Mucosa of rectum (tissue), 2 donors: ENCODE measurements around the gene CCDC85B.

ENCODE experiments used
- H3K27ac ChIP-seq, 2 donors: one replicate each; pipeline ENCODE4 v1.7.0; 2013; ENCODE audit warnings: inconsistent platforms in 2 of 2, low read depth in 2 of 2, low read length in 2 of 2
- H3K27me3 ChIP-seq, 2 donors: one replicate each; pipeline ENCODE4 v1.7.0; 2013; ENCODE audit warnings: low read length in 2 of 2; ENCODE audit not compliant: control insufficient read depth in 2 of 2, insufficient read depth in 2 of 2
- H3K36me3 ChIP-seq, 2 donors: one replicate each; pipeline ENCODE4 v1.7.0; 2013; ENCODE audit warnings: low read length in 2 of 2; ENCODE audit not compliant: control insufficient read depth in 2 of 2, insufficient read depth in 2 of 2
- H3K4me1 ChIP-seq, 2 donors: one replicate each; pipeline ENCODE4 v1.7.0; 2013; ENCODE audit warnings: low read length in 2 of 2, mild to moderate bottlenecking in 1 of 2; ENCODE audit not compliant: control insufficient read depth in 2 of 2, insufficient read depth in 2 of 2
- H3K4me3 ChIP-seq, 2 donors: one replicate each; pipeline ENCODE4 v1.7.0; 2013; ENCODE audit warnings: low read length in 2 of 2
- H3K9ac ChIP-seq, 2 donors: one replicate each; pipeline ENCODE4 v1.7.0; 2013; ENCODE audit warnings: low read length in 2 of 2, low read depth in 1 of 2, mild to moderate bottlenecking in 1 of 2
- H3K9me3 ChIP-seq, 2 donors: one replicate each; pipeline ENCODE4 v1.7.0; 2013; ENCODE audit warnings: low read length in 2 of 2; ENCODE audit not compliant: control insufficient read depth in 2 of 2
- donor health status: healthy.
- donor health status: Normal muscosa, but diverticular disease.

Gene CCDC85B

DNA sequence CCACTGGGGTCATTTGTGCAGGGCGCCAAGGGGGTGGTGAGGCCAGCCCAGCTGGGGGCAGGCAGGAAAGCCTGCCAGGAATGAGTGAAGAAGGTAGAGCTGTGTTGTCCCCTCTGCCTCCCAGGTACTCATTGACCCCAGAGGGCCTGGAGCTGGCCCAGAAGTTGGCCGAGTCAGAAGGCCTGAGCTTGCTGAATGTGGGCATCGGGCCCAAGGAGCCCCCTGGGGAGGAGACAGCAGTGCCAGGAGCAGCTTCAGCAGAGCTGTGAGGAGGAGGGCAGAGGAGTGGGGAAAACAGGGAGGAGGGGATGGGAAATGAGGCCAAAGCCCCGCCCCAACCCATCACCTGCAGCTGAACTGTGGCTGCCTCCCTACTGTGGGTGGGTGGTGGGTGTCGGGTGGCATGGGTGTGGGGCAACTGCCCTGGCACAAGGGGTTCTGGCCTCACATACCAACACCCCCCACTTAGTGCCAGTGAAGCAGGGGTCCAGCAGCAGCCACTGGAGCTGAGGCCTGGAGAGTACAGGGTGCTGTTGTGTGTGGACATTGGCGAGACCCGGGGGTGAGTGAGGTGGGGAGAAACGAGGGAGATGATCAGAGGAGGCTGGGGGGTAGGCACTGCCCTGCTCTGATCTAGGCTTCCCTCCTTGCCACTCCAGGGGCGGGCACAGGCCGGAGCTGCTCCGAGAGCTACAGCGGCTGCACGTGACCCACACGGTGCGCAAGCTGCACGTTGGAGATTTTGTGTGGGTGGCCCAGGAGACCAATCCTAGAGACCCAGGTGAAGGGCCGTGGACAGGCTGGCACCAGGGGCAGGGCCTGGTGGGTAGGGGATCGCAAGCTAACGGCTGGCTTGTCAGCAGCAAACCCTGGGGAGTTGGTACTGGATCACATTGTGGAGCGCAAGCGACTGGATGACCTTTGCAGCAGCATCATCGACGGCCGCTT, 27.3 kb upstream of the CCDC85B start:
- Histone ChIP-seq H3K4me3 (no peak overlapping the region), H3K27me3 (no peaks in the 10 kb centered on the region), H3K9me3 (no peaks in the 10 kb centered on the region), H3K36me3 (peaks cover 32 to 46% of the 10 kb centered on the region in 2 donors), H3K9ac (no peak overlapping the region), H3K4me1 (peaks cover 28 to 31% of the 10 kb centered on the region in 2 donors), H3K27ac (no peak overlapping the region)

- H3K9ac ChIP-seq, result no peak overlapping the region
- H3K4me1 ChIP-seq, result peaks cover 21 to 22% of the 10 kb centered on the region in 2 donors
- H3K9me3 ChIP-seq, result no peaks in the 10 kb centered on the region
- peaks cover 32 to 46% of the 10 kb centered on the region in 2 donors for H3K36me3 ChIP-seq
- no peak overlapping the region for H3K27ac ChIP-seq
- no peak overlapping the region for H3K4me3 ChIP-seq
- no peaks in the 10 kb centered on the region for H3K27me3 ChIP-seq
Measured at GRCh38 chr11:65863889-65864705, 26.4 kb upstream of the CCDC85B start.

DNA sequence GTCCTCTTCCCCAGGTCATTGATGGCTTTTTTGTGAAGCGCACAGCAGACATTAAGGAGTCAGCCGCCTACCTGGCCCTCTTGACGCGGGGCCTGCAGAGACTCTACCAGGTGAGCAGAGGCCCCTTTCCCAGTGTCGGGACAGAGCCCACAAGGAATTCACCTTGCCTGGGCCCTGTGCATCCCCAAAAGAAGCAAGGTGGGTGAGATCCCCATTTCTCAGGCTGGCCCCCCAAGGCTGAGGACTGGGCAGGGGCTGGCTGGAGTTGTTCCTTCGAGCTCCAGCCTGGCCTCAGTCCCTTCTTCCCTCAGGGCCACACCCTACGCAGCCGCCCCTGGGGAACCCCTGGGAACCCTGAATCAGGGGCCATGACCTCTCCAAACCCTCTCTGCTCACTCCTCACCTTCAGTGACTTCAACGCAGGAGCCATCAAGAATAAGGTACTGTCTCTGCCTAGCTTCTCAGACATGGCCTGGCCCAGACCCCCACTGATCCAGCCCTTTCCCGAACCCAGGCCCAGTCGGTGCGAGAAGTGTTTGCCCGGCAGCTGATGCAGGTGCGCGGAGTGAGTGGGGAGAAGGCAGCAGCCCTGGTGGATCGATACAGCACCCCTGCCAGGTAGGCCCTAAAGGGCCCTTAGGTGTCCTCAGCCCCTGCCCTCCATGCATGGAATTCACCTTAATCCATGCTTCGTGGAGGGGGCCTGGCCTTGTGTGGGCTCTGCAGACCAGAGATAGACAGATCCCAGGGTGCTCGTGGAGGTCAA, 25.6 kb upstream of the CCDC85B start:
- Histone ChIP-seq H3K36me3 (peaks cover 32 to 46% of the 10 kb centered on the region in 2 donors), H3K4me1 (peaks cover 17% of the 10 kb centered on the region in 2 donors), H3K9ac (no peak overlapping the region), H3K4me3 (no peak overlapping the region), H3K27ac (no peak overlapping the region), H3K9me3 (no peaks in the 10 kb centered on the region), H3K27me3 (no peaks in the 10 kb centered on the region)

DNA sequence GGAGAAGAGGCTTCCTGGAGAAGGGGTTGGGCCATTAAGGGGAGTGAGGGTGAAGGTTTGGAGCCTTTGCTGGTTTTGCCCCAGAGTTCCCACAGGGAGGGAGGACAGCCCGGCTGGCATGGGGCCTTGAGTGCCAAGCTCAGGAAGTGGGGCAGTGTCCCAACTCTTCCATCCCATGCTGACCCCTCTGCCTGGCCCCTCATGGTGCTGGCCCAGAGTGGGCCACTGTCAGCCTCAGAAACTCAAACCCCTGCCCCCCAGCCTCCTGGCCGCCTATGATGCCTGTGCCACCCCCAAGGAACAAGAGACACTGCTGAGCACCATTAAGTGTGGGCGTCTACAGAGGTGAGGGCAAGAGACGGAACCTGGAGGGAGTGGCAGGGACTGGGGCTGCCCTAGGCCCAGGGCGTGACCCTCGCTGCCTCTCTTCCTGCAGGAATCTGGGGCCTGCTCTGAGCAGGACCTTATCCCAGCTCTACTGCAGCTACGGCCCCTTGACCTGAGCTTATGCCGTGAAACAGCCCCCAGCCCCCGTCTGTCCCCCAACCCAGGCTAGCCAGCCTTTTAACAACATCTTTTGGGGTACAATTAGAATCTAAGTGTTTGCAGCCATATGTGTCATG, 24.8 kb upstream of the CCDC85B start:
- no peaks in the 10 kb centered on the region for H3K27me3 ChIP-seq
- H3K27ac ChIP-seq, result no peak overlapping the region
- no peaks in the 10 kb centered on the region for H3K9me3 ChIP-seq
- H3K36me3 ChIP-seq, result peaks cover 32 to 46% of the 10 kb centered on the region in 2 donors
- H3K4me1 ChIP-seq, result peaks cover 15 to 16% of the 10 kb centered on the region in 2 donors
- no peak overlapping the region for H3K9ac ChIP-seq
- H3K4me3 ChIP-seq, result no peak overlapping the region

GRCh38 chr11:65866509-65867283, 23.8 kb upstream of the CCDC85B start:
- Histone ChIP-seq H3K9me3 (no peaks in the 10 kb centered on the region), H3K4me1 (peaks cover 10 to 16% of the 10 kb centered on the region in 2 donors), H3K4me3 (no peak overlapping the region), H3K36me3 (peaks cover 32 to 45% of the 10 kb centered on the region in 2 donors), H3K27ac (no peak overlapping the region), H3K27me3 (no peaks in the 10 kb centered on the region), H3K9ac (no peak overlapping the region)

- Histone ChIP-seq H3K9ac (no peak overlapping the region), H3K4me3 (no peak overlapping the region), H3K4me1 (peaks cover 7 to 10% of the 10 kb centered on the region in 2 donors), H3K27me3 (no peaks in the 10 kb centered on the region), H3K9me3 (no peaks in the 10 kb centered on the region), H3K36me3 (peaks cover 32 to 37% of the 10 kb centered on the region in 2 donors), H3K27ac (no peak overlapping the region)
Measured at GRCh38 chr11:65867284-65868071, 23.0 kb upstream of the CCDC85B start.

- Histone ChIP-seq H3K27me3 (no peaks in the 10 kb centered on the region), H3K4me3 (no peak overlapping the region), H3K27ac (no peak overlapping the region), H3K36me3 (peaks cover 28 to 30% of the 10 kb centered on the region in 2 donors), H3K9me3 (no peaks in the 10 kb centered on the region), H3K9ac (no peak overlapping the region), H3K4me1 (peaks cover 11 to 12% of the 10 kb centered on the region in 2 donors)
Measured at GRCh38 chr11:65868076-65868667, 22.3 kb upstream of the CCDC85B start.

- Histone ChIP-seq H3K4me3 (no peak overlapping the region), H3K9ac (no peak overlapping the region), H3K27me3 (no peaks in the 10 kb centered on the region), H3K9me3 (no peaks in the 10 kb centered on the region), H3K27ac (no peak overlapping the region), H3K4me1 (peaks cover 13 to 16% of the 10 kb centered on the region in 2 donors), H3K36me3 (peaks cover 21 to 23% of the 10 kb centered on the region in 2 donors)
Measured at GRCh38 chr11:65868907-65869306, 21.6 kb upstream of the CCDC85B start.
